Astrocyte (in vitro differentiated cells and primary cell): Measurements from ENCODE around the gene ARHGAP25.

ENCODE experiments used
- EZH2 ChIP-seq: IDR thresholded peaks from 2 replicates; pipeline ENCODE4 v1.6.1; 2012; ENCODE audit warnings: mild to moderate bottlenecking, low read length, inconsistent platforms; ENCODE audit not compliant: insufficient read depth
- TF ChIP-seq, protein P1 (sequence below): IDR thresholded peaks from 2 replicates; pipeline ENCODE4 v1.5.1; 2011; ENCODE audit warnings: low read depth, mild to moderate bottlenecking, inconsistent platforms, low read length, moderate library complexity; ENCODE audit not compliant: insufficient read depth

DNA sequence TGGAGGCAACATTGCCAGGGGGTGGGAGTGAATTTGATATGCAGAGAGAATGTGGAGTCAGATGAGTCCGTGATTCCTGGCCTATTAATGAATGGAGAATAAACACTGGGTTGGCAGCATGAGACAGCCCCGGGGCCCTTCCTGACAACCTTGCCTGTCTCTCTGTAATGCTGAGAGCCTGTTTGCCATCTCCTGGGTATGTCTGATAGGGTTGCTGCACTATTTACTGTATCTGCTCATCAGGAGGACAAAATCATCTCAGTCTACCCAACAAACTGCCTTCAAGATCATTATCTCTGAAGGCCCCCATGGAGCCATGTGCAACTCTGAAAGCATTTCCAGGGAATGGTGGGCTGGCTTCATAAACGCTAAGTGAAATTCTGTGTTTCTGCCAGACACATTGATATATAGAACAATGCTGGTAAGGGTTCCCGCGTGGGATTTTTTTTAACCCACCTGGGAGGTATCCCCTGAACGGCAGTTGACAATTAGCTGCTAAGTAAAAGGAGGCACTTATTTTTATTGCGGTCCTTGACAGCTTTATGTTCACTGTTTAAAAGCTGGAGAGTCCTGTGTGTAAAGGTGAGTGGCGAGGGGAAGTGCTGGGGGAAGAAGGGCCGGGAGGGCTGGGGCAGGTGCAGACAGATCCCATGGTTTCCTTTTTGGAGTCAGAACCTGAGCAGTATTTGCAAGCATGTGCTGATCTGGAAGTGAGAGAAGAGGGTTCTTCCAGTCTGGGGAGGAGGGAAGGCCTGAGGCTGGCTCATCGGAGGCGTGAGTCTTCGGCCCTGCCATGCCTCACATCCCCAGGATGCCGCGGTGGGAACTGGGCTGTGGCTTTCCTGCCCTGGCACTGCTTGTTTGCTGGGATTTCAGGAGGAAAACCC is 64.8 kb downstream of the ARHGAP25 start:
- TF ChIP-seq, protein P1, sequence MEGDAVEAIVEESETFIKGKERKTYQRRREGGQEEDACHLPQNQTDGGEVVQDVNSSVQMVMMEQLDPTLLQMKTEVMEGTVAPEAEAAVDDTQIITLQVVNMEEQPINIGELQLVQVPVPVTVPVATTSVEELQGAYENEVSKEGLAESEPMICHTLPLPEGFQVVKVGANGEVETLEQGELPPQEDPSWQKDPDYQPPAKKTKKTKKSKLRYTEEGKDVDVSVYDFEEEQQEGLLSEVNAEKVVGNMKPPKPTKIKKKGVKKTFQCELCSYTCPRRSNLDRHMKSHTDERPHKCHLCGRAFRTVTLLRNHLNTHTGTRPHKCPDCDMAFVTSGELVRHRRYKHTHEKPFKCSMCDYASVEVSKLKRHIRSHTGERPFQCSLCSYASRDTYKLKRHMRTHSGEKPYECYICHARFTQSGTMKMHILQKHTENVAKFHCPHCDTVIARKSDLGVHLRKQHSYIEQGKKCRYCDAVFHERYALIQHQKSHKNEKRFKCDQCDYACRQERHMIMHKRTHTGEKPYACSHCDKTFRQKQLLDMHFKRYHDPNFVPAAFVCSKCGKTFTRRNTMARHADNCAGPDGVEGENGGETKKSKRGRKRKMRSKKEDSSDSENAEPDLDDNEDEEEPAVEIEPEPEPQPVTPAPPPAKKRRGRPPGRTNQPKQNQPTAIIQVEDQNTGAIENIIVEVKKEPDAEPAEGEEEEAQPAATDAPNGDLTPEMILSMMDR = no peak
- TF ChIP-seq EZH2 = no peak
